DND-41 (cell line): ENCODE results near the gene RPRD1A.
"Not testable (repeated sequence)": the region's sequence is repeated elsewhere in the genome, so short reads cannot be mapped to it uniquely, and the experiment has no call there.

Experiments
- ATAC-seq: fragments of 200-7000 bp; cut with Tn5 transposase; 3 replicates; pipeline ENCODE4 v1.9.1; 2021; ENCODE audit warnings: low read depth; ENCODE audit not compliant: insufficient read depth
- DNase-seq: peaks from one replicate; pipeline ENCODE4 v3.0.0-alpha.2; 2020
- H2AFZ ChIP-seq: 2 replicates; pipeline ENCODE4 v1.6.0; 2012; ENCODE audit warnings: low read depth, low read length
- H3K27ac ChIP-seq: 2 replicates; pipeline ENCODE4 v1.5.1; 2012; ENCODE audit warnings: low read length, inconsistent platforms
- H3K27me3 ChIP-seq: fragments of 200-600 bp; sonication (generic); 2 replicates; pipeline ENCODE4 v1.6.0; 2012; ENCODE audit warnings: low read length, mild to moderate bottlenecking, inconsistent platforms; ENCODE audit not compliant: insufficient read depth, poor library complexity
- H3K36me3 ChIP-seq: 2 replicates; pipeline ENCODE4 v1.5.1; 2012; ENCODE audit warnings: low read length, inconsistent platforms; ENCODE audit not compliant: insufficient read depth
- H3K4me1 ChIP-seq: 2 replicates; pipeline ENCODE4 v1.5.1; 2012; ENCODE audit warnings: mild to moderate bottlenecking, low read length; ENCODE audit not compliant: insufficient read depth
- H3K4me2 ChIP-seq: 2 replicates; pipeline ENCODE4 v1.6.0; 2012; ENCODE audit warnings: mild to moderate bottlenecking, moderate library complexity, low read length, inconsistent platforms; ENCODE audit not compliant: insufficient read depth
- H3K4me3 ChIP-seq, 2 experiments: fragments of 200-600 bp in 1 of 2; shearing (Covaris generic) in 1 of 2; 2 replicates each; pipeline ENCODE4 v1.5.1; 2012 to 2016; ENCODE audit warnings: inconsistent platforms in 2 of 2, low read length in 2 of 2, mild to moderate bottlenecking in 2 of 2, low read depth in 1 of 2, moderate library complexity in 1 of 2
- H3K79me2 ChIP-seq: 2 replicates; pipeline ENCODE4 v1.6.0; 2012; ENCODE audit warnings: low read length, inconsistent platforms; ENCODE audit not compliant: insufficient read depth
- H3K9ac ChIP-seq: 2 replicates; pipeline ENCODE4 v1.6.0; 2012; ENCODE audit warnings: low read depth, mild to moderate bottlenecking, inconsistent platforms, low read length, moderate library complexity
- H3K9me3 ChIP-seq: 2 replicates; pipeline ENCODE4 v1.5.1; 2012; ENCODE audit warnings: low read length, moderate library complexity, mild to moderate bottlenecking, inconsistent platforms; ENCODE audit not compliant: insufficient read depth, severe bottlenecking
- H4K20me1 ChIP-seq: 2 replicates; pipeline ENCODE4 v1.6.0; 2012; ENCODE audit warnings: low read length; ENCODE audit not compliant: insufficient read depth
- CTCF ChIP-seq: IDR thresholded peaks from 2 replicates; pipeline ENCODE4 v1.5.1; 2012; ENCODE audit warnings: borderline replicate concordance, low read length, moderate library complexity, mild to moderate bottlenecking; ENCODE audit not compliant: poor library complexity, severe bottlenecking; ENCODE audit errors: extremely low read depth
- EZH2 ChIP-seq: IDR thresholded peaks from 3 replicates; pipeline ENCODE4 v1.6.1; 2012; ENCODE audit warnings: borderline replicate concordance, low read depth, mild to moderate bottlenecking, moderate library complexity, low read length, inconsistent platforms; ENCODE audit not compliant: severe bottlenecking

Gene RPRD1A

GRCh38 chr18:36096955-36097354, 29.6 kb upstream of the RPRD1A start:
- no peaks in the 10 kb centered on the region for H3K27me3 ChIP-seq
- TF ChIP-seq CTCF, result no peak
- TF ChIP-seq EZH2, result no peak
- H3K79me2 ChIP-seq, result no peaks in the 10 kb centered on the region
- no peaks in the 10 kb centered on the region for H4K20me1 ChIP-seq
- H3K36me3 ChIP-seq, result no peaks in the 10 kb centered on the region
- H3K4me3 ChIP-seq, result no peak overlapping the region
- no peak overlapping the region for H2AFZ ChIP-seq
- no peak overlapping the region for H3K9ac ChIP-seq
- ATAC-seq, result no peak
- no peak overlapping the region for H3K27ac ChIP-seq
- peaks cover 5% of the 10 kb centered on the region for H3K9me3 ChIP-seq
- no peak for DNase-seq
- H3K4me2 ChIP-seq, result no peak overlapping the region
- H3K4me1 ChIP-seq, result no peaks in the 10 kb centered on the region

GRCh38 chr18:36095936-36096519, 28.7 kb upstream of the RPRD1A start:
- Histone ChIP-seq H3K27me3 (no peaks in the 10 kb centered on the region), H2AFZ (no peak overlapping the region), H3K9me3 (no peaks in the 10 kb centered on the region), H4K20me1 (no peaks in the 10 kb centered on the region), H3K4me3 (no peak overlapping the region), H3K27ac (no peak overlapping the region), H3K79me2 (no peaks in the 10 kb centered on the region), H3K4me2 (no peak overlapping the region), H3K9ac (no peak overlapping the region), H3K4me1 (no peaks in the 10 kb centered on the region), H3K36me3 (no peaks in the 10 kb centered on the region)
- ATAC-seq, result no peak; the same call in 2 of the 3 replicates
- no peak for DNase-seq
- TF ChIP-seq CTCF (peak; percentile 67), EZH2 (no peak)

GRCh38 chr18:36094431-36094830, 27.1 kb upstream of the RPRD1A start:
- no peaks in the 10 kb centered on the region for H3K79me2 ChIP-seq
- ATAC-seq, result no peak
- H2AFZ ChIP-seq, result no peak overlapping the region
- TF ChIP-seq EZH2 (no peak), CTCF (no peak)
- H3K4me3 ChIP-seq, result no peak overlapping the region
- no peak overlapping the region for H3K9ac ChIP-seq
- H3K27me3 ChIP-seq, result no peaks in the 10 kb centered on the region
- H3K36me3 ChIP-seq, result no peaks in the 10 kb centered on the region
- H3K9me3 ChIP-seq, result no peaks in the 10 kb centered on the region
- H4K20me1 ChIP-seq, result no peaks in the 10 kb centered on the region
- H3K27ac ChIP-seq, result no peak overlapping the region
- no peaks in the 10 kb centered on the region for H3K4me1 ChIP-seq
- no peak overlapping the region for H3K4me2 ChIP-seq
- no peak for DNase-seq

- H3K4me3 ChIP-seq, H3K4me2 ChIP-seq, H3K27ac ChIP-seq, H3K27me3 ChIP-seq, H3K36me3 ChIP-seq, DNase-seq, H3K9ac ChIP-seq, H3K9me3 ChIP-seq, H4K20me1 ChIP-seq, H2AFZ ChIP-seq, ATAC-seq, H3K4me1 ChIP-seq, H3K79me2 ChIP-seq: not testable (repeated sequence)
Observed at GRCh38 chr18:36092116-36092515, 24.8 kb upstream of the RPRD1A start.
